Stimulated activated CD4-positive, alpha-beta T cell treated with anti-CD3 and anti-CD28 coated beads, TNF-alpha, amount 100 ng/mL, for 24 hours (primary cell): ENCODE data around the gene SLA2.
A peak's percentile ranks its signal among the peaks of the same experiment; 100 is the strongest.
"Not testable (repeated sequence)": the region's sequence is repeated elsewhere in the genome, so short reads cannot be mapped to it uniquely, and the experiment has no call there.

Experiments
- DNase-seq, 3 experiments: peaks; one replicate each; pipeline ENCODE4 v3.0.0-alpha.2; 2020; ENCODE audit warnings: low read depth in 3 of 3

Gene SLA2

GRCh38 chr20:36645353-36645752 is 643 bp downstream of the SLA2 start:
- DNase-seq: no peak

- peak; percentile 24 to 54 (median 47) for DNase-seq
These were observed 1.3 kb downstream of the SLA2 start for GRCh38 chr20:36644706-36645095.

GRCh38 chr20:36644032-36644705 is 1.8 kb downstream of the SLA2 start:
- DNase-seq: peak; percentile 36 to 66 (median 42)

- no peak for DNase-seq
These were observed 3.9 kb downstream of the SLA2 start for GRCh38 chr20:36642136-36642535.

GRCh38 chr20:36641506-36641843 is 4.5 kb downstream of the SLA2 start:
- no peak for DNase-seq

DNA sequence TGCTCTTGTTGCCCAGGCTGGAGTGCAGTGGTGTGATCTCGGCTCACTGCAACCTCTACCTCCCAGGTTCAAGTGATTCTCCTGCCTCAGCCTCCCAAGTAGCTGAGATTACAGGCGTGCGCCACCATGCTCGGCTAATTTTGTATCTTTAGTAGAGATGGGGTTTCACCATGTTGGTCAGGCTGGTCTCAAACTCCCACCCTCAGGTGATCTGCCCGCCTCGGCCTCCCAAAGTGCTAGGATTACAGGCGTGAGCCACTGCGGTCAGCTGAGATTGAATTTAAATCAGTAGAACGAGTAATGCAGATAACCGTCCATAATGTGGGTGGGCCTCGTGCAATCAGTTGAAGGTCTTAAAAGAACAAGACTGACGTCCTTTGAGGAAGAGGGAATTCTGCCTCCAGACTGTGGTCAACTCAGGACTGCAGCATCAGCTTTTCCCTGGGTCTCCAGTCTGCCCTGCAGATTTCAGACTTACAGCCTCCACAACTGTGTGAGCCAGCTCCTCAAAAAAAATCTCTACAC is 7.1 kb downstream of the SLA2 start:
- not testable (repeated sequence) for DNase-seq

DNA sequence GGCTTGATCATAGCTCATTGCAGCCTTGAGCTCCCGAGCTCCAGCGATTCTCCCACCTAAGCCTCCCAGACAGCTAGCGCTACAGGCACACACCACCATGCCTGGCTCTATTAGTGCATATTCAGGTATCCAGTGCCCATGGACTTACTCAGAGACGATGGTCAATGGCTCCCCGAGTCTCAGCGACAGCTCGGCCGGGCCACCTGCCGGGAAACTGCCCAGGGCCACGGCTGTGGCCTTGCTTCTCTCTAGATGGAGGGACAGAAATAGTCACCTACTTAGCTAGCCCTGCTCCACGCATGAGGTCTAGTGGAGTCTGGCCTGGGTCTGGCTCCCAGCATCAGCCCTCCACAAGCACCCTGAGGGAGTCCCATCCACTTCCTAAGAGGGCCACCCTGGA is 11.7 kb downstream of the SLA2 start:
- no peak for DNase-seq

GRCh38 chr20:36633285-36633772 is 12.7 kb downstream of the SLA2 start:
- DNase-seq: no peak

DNA sequence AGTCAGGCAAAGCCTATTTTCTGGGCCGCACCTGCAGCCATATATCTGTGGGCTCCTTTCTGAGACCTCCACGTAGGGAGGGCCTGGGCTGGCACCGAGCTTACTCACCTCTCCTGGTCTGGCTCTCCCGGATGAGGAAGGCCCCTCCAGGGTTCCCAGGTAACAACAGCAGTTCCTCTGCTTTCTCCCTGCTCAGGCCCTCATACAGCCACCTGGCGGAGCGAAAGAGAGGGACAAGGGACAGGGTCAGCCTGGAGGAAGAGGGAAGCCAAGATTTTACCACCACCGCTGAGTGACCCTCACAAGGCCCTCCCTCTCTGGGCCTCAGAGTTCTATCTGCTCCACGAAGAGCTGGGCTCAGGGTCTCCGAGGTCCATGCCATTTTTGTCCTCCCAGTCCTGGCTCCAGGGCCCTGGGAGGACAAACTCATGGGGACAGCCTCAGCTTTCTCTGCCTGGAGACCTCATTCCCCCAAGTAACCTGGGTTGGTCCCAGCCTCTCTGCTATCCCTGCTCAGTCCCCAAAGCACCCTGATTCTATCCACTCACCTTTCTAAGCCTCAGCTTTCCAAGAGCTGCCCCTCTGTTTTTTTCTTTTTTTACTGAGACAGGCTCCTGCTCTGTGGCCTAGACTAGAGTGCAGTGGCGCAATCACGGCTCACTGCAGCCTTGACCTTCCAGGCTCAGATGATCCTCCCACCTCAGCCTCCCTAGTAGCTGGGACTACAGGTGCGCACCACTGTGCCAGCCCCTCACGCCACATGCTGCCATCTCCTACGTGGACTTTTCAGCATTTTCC is 13.3 kb downstream of the SLA2 start:
- DNase-seq: no peak

DNA sequence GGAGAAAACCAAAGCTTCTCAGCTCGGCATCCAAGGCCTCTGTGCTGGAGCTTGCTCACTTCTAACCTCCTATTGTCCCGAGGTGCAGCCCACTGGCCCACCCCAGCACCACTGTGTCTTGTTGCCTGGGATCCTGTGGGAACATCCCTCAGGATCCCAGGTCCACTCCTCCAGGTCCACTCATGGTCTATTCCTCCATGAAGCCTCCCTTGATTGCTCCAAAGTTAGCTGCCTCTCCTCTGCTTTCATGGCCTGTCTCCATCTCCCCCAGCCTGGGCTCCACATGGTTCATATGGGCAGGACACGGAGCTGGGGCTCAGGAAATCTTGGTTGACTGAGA is 13.9 kb downstream of the SLA2 start:
- DNase-seq: no peak

DNA sequence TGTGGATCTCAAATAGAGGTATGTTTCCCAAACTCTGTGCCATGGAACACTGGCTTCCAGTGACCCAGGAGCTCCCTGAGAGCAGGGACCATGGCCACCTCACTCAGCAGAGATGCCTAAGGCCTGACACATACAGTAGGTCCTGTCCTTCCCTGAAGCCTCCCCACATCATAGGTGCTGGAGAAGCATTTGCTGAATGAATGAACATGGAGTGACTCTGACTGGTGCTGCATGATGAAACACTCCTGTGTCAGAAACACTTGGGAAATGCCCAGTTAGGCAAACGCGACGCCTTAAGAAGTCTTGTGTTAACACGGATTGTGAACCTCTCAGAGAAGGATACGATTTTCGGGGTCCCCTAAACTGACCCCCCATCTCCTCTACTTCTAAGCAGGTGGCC is 14.3 kb downstream of the SLA2 start:
- no peak for DNase-seq

DNA sequence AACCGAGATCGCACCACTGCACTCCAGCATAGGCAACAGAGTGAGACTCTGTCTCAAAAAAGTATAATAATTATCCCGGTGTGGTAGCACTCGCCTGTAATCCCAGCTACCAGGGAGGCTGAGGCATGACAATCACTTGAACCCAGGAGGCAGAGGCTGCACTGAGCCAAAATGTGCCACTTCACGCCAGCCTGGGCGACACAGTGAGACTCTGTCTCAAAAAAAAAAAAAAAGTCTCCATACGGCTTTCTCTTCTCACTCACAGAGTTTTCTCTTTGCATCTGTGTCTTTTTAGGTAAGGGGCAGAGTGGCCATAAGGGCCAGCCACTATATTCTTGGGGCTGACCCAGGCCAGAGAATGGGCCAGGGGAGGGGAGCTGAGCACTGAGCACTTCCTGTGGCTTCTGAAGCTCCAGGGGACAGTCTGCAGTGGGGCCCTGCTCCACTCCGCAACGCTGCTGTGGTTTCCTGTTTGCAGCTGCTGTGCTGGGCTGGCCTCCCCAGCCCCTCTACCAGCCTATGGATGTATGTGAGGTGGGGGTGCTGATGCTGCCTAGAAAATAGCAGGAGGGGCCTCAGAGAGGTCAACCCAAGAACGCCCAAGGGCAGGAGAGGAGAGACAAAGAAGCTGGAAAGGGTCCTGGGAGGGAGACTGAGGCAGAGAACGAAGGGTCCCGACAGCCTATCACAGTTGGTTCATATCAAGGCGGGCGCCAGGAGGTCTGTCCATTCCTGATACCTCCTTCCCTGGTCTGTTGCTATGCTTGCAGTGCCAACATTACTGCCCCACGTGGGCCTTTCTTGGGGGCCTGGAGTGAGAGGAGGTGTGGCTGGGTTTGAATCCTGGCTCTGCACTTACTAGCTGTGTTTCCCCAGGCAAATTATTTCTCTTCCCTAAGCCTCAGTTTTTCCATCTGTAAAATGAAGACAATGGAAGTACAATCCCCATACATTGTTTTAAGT is 16.0 kb downstream of the SLA2 start:
- DNase-seq: peak in 1 of 3 experiments; percentile 32

DNA sequence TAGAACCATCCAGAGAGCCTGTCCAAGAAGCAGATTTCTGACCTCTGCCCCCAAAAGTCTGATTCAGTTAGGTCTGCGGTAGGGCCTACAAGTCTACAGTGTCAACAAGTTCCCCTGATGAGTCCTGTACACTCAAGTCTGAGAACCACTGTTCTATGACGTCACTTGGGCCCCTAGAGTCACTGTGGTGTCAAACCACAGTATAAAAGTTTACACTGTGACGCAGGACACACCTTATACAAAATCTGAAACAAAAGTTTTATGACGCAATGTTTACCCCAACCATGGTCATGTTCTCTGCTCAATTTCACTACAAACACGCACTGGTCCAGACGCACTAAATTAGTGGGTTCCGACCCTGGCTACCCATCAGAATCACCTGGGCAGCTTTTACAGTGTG is 17.9 kb downstream of the SLA2 start:
- no peak for DNase-seq

DNA sequence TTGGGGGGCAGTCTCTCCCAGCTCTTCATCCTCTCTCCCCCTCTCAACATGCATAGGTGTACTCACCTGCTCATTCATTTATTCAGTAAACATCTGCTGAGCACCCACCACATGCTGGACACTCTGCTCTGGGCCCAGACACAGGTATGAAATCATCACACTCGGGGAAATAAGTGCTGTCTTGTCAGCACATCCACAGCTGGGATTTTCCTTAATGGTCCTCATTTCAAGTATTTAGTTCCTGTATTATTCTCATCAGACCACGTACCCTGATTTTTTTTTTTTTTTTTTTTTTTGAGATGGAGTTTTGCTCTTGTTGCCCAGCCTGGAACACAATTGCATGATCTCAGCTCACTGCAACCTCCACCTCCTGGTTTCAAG is 21.1 kb downstream of the SLA2 start:
- no peak for DNase-seq

DNA sequence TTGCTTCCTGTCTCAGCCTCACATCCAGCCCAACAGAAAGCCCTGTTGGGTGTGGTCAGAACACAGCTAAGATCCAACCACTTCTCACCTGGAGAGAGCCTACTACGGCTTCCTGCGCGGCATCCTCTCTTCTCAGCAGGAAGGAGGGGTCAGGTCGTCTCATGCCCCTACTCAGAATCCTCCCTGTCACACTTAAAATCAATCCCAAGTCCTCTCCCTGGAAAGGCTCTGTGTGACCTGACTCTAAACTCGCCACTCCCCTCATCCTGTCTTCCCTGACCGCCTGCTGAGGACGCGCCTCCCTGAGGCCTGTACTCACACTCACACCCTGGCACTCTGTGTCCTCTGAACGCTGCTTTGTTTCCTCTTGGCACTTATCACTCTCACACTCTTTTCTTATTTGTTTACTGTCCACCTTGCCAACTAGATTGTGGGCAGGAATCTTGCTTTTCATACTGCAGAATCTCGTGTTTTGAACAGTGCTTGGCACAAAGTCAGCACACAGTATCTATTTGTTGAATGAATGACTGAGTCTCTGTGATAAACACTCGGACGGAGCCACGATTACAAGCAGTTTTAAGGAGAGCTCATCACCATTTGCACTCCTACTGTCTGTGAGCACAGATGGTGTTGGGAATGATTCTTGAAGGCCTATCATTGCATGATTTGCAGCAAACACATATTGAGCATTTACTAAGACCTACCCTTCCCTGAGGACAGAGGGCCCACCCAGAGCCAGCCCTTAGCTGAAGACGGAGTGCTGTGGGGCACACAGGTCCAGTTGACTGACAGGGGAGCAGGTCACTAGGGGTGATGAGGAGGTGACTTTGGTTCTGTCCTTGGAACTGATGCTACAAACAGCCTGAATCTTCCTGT is 21.7 kb downstream of the SLA2 start:
- no peak for DNase-seq

DNA sequence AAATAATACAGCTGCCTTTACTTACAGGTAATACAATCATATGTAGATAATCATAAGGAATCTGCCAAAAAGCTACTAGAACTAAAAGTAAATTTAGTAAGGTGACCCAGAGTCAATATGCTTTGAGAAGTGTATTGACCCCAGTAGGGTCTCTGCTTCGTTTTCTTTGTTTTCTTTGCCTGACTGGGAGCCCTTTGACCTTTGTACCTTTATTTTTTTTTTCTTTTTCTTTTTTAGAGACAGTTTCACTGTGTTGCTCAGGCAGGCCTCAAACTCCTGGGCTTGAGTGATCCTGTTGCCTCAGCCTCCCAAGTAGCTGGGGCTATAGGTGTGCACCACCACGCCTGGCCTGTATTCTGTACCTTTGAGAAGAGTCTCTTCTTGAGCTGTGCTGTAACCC is 22.6 kb downstream of the SLA2 start:
- DNase-seq: no peak

DNA sequence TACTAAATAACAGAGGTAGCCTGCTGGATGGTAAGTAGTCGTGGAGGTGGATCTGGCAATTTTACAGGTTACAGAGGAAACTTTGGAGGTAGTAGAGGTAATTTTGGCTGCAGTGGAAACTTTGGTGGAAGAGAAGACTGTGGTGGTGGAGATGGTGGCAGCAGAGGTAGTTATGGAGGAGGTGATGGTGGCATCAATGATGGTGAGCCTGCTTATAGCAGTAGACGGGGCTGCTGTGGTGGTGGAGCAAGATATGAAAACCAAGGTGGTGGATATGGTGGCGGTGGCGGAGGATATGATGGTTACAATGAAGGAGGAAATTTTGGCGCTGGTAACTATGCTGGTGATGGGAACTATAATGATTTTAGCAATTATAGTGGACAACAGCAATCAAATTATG is 25.1 kb downstream of the SLA2 start:
- DNase-seq: no peak

DNA sequence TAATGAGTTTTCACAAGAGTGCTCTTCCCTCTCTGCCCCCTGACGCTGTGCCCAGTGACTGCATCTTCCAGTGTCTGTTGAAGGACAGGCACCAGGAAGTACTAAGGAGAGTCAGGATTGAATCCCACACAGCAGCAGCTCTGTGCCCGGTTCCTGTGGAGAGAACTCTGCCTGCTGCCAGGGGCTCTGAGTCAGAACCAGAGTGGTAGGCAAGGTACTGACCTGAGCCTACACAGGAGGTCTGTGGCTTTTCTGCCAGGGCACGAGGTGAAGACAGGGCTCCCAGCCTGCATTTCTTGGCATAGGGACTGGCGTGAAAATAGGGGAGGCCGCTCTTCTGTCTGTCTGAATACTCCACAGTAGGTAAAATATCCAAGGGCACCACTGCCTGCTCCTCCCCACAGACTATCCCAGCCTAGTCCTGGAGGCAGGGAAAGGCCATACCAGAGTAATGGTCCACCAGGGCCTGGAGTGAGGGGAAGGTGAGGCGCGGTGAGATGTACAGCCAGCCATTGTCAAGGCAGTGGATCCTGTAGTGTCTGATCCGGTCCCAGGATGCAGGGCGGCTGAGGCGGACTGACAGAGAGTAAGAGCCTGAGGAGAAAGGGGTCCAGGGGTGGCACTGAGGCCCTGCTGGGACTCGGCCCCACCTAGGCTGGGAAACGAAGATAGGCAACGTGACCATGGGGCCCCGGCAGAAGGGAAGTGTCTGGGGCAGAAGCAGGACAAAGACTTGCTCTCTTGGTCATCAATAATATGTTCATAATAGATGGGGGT is 31.0 kb downstream of the SLA2 start:
- no peak for DNase-seq

DNA sequence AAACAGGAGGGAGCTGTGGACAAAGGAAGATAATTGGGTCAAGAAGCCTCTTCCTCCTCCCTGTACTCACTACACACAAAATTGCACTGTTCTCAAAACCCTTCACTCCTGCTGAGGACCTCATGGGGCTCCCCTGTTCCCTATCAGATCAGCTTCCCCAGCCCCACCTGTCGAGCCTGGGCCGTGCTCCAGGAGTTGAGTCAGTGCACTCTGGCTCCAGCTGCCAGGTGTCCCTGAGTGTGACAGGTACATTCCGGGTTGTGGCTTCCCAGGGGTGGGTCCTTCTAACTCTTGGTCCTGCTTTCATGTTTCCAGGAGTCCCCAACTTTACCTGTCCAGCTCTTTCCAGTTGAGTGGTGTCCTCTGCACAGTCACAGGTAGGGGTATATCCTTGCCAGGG is 32.0 kb downstream of the SLA2 start:
- DNase-seq: no peak

GRCh38 chr20:36611625-36612024 is 34.4 kb downstream of the SLA2 start:
- DNase-seq: no peak
